ENCODE data around the gene CEBPZ. TPM values are rescaled to one million over a fixed set of nuclear protein-coding genes. Genes with fewer than 3 reads are reported as not detected.
"Not testable (repeated sequence)": the region's sequence is repeated elsewhere in the genome, so short reads cannot be mapped to it uniquely, and the experiment has no call there.

CEBPZ gene
- total RNA-seq, 2 experiments from 2014 or later = 42.7 to 43.7 TPM

GRCh38 chr2:37205689-37206341 lies 25.6 kb downstream of the CEBPZ start:
- Mint-ChIP-seq H3K9me3 (peaks cover 27% of the 10 kb centered on the region), H3K27ac (no peak overlapping the region), H3K27me3 (no peaks in the 10 kb centered on the region), H3K4me1 (peaks cover 25% of the 10 kb centered on the region), H3K4me3 (no peak overlapping the region), H3K36me3 (ENCODE audit: low read depth) (peaks cover 89% of the 10 kb centered on the region)
- ChIA-PET POLR2A (no interaction called here), CTCF (no interaction called here)
- DNase-seq = no peak

DNA sequence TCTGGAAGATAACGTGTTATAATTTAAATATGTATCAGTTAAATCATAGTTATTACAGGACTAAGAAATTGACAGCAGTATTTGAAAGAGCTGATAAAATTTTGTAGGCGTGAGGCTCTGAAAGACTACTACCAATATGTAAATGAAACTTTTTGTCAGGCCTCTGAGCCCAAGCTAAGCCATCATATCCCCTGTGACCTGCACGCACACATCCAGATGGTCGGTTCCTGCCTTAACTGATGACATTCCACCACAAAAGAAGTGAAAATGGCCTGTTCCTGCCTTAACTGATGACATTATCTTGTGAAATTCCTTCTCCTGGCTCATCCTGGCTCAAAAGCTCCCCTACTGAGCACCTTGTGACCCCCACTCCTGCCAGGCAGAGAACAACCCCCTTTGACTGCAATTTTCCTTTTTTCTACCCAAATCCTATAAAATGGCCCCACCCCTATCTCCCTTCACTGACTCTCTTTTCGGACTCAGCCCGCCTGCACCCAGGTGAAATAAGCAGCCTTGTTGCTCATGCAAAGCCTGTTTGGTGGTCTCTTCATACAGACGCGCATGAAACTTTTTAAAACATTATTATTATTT lies 26.2 kb downstream of the CEBPZ start:
- H3K4me1 Mint-ChIP-seq = peaks cover 25% of the 10 kb centered on the region
- H3K9me3 Mint-ChIP-seq = peaks cover 27% of the 10 kb centered on the region
- POLR2A ChIA-PET, DNase-seq, H3K27me3 Mint-ChIP-seq, H3K4me3 Mint-ChIP-seq, CTCF ChIA-PET, H3K27ac Mint-ChIP-seq: not testable (repeated sequence)
- H3K36me3 Mint-ChIP-seq (ENCODE audit: low read depth) = peaks cover 88% of the 10 kb centered on the region

GRCh38 chr2:37203708-37204107 lies 27.7 kb downstream of the CEBPZ start:
- Mint-ChIP-seq H3K4me1 (peaks cover 28% of the 10 kb centered on the region), H3K4me3 (no peak overlapping the region), H3K27ac (no peak overlapping the region), H3K9me3 (peaks cover 26% of the 10 kb centered on the region), H3K36me3 (ENCODE audit: low read depth) (peaks cover 77% of the 10 kb centered on the region), H3K27me3 (no peaks in the 10 kb centered on the region)
- DNase-seq = no peak
- ChIA-PET POLR2A (no interaction called here), CTCF (no interaction called here)

- peak; percentile 24 for DNase-seq
- no peak overlapping the region for H3K4me3 Mint-ChIP-seq
- H3K9me3 Mint-ChIP-seq = peaks cover 11% of the 10 kb centered on the region
- ChIA-PET POLR2A (interaction anchor here (0.8 to 1.0 kb wide), 2 partner anchors 30 to 44 kb away, joined by 3 read pairs; partner anchors contain the start of genes CEBPZ and NDUFAF7), CTCF (interaction anchor here (0.9 kb wide), 1 partner anchor 175 kb away, joined by 3 read pairs; no protein-coding TSS in a partner anchor)
- H3K27ac Mint-ChIP-seq = peak overlapping the region; percentile 47
- H3K36me3 Mint-ChIP-seq (ENCODE audit: low read depth) = peaks cover 57% of the 10 kb centered on the region
- H3K27me3 Mint-ChIP-seq = no peaks in the 10 kb centered on the region
- peaks cover 28% of the 10 kb centered on the region for H3K4me1 Mint-ChIP-seq
Observed at GRCh38 chr2:37201766-37202165, 29.6 kb downstream of the CEBPZ start.

GRCh38 chr2:37201208-37201607 lies 30.2 kb downstream of the CEBPZ start:
- Mint-ChIP-seq H3K36me3 (ENCODE audit: low read depth) (peaks cover 54% of the 10 kb centered on the region), H3K4me1 (peaks cover 28% of the 10 kb centered on the region), H3K4me3 (no peak overlapping the region), H3K27me3 (no peaks in the 10 kb centered on the region), H3K9me3 (peaks cover 7% of the 10 kb centered on the region), H3K27ac (peak overlapping the region; percentile 21)
- POLR2A ChIA-PET = interaction anchor here (0.8 to 1.0 kb wide), 2 partner anchors 31 to 43 kb away, joined by 3 read pairs; partner anchors contain the start of genes CEBPZ and NDUFAF7
- DNase-seq = no peak
- CTCF ChIA-PET = interaction anchor here (0.9 kb wide), 1 partner anchor 176 kb away, joined by 3 read pairs; no protein-coding TSS in a partner anchor

GRCh38 chr2:37198681-37199065 lies 32.7 kb downstream of the CEBPZ start:
- peaks cover 1% of the 10 kb centered on the region for H3K9me3 Mint-ChIP-seq
- no peak for DNase-seq
- POLR2A ChIA-PET = interaction anchor here (1.3 to 1.5 kb wide), 2 partner anchors 34 to 191 kb away, joined by 4 read pairs; no protein-coding TSS in a partner anchor
- H3K36me3 Mint-ChIP-seq (ENCODE audit: low read depth) = peaks cover 29% of the 10 kb centered on the region
- CTCF ChIA-PET = interaction anchor here (0.9 kb wide), 1 partner anchor 9 kb away, joined by 3 read pairs; no protein-coding TSS in a partner anchor
- no peak overlapping the region for H3K4me3 Mint-ChIP-seq
- no peak overlapping the region for H3K27ac Mint-ChIP-seq
- H3K27me3 Mint-ChIP-seq = no peaks in the 10 kb centered on the region
- peaks cover 29% of the 10 kb centered on the region for H3K4me1 Mint-ChIP-seq

DNA sequence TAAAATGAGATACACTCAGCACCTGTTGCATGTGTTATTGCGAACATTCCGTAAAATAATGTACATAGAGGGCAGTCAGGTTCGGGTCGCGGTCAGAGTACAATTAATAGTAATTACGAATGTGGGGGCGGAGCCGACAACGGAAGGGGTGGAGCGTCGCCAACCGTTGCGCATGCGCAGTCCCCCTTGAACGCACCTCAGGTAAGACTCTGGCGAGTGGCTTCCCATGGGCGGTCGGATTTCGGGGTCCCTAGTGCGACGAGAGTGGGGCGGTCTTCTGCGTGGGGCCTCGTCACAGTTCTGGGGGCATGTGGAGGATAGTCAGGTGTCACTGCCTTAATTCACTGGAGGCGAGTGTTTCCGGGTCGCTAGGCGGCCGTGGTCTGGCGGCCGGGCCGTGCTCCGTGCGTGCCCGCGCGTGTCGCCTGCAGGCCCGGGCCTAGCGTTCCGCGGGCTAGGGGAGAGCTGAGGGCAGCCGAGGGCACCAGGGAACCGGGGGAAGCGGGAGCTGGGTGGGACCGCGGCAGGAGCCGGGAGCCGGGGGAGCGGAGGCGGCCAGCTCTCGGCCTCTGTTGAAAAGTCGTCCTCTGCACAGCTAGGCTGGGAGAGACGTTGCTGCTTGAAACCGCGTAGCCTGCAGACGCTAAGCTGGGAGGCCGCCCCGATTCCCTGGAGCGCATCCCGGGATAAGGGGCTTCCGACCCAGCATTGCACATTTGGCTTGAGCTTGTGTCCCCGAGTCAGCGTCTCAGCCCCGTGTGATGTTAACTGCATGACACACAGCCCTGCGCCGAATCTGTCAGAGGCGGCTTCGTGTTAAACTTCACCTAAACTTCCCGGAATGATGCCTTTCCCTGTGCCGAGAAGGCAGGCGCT lies 34.8 kb downstream of the CEBPZ start, which contains the start of gene CEBPZOS:
Gene CEBPZOS (plus strand): TSS at position 177 of the 876 bp plus-strand sequence. CDS start 3,209 bp downstream, outside the sequence.
- Mint-ChIP-seq H3K4me1 (peaks cover 20% of the 10 kb centered on the region), H3K4me3 (peak within 1 kb of the TSS; percentile 98), H3K27ac (peak within 1 kb of the TSS; percentile 97), H3K36me3 (ENCODE audit: low read depth) (peaks cover 17% of the 10 kb centered on the region), H3K27me3 (no peaks in the 10 kb centered on the region), H3K9me3 (no peaks in the 10 kb centered on the region)
- POLR2A ChIA-PET = interaction anchor here (0.7 to 1.8 kb wide), 15 partner anchors 17 to 880 kb away, joined by 3 to 13 read pairs (median 3); partner anchors contain the start of genes CEBPZ, CYP1B1, EIF2AK2 and GPATCH11
- DNase-seq = peak; percentile 90
- CTCF ChIA-PET = interaction anchor here (0.6 to 1.2 kb wide), 3 partner anchors 15 to 1349 kb away, joined by 3 to 5 read pairs (median 3); no protein-coding TSS in a partner anchor

DNA sequence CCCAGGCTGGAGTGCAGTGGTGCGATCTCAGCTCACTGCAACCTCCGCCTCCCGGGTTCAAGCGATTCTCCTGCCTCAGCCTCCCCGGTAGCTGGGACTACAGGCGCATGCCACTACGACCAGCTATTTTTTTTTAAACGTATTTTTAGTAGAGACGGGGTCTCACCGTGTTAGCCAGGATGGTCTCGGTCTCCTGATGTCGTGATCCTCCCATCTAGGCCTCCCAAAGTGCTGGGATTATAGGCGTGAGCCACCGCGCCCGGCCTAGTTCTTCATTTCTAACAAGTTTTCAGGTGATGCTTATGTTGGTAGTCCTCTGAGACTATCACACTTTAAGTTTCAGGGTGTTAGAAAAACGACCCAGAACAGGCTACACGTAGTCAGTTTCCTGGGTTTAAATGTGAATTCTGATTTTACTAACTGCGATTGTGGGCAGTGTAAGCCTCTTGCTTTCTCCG lies 35.5 kb downstream of the CEBPZ start:
- H3K4me1 Mint-ChIP-seq = peaks cover 15% of the 10 kb centered on the region
- CTCF ChIA-PET, DNase-seq, H3K27me3 Mint-ChIP-seq, H3K9me3 Mint-ChIP-seq: not testable (repeated sequence)
- POLR2A ChIA-PET = interaction anchor here (1.0 kb wide), 1 partner anchor 387 kb away, joined by 3 read pairs; no protein-coding TSS in a partner anchor
- H3K27ac Mint-ChIP-seq = peak overlapping the region; percentile 97
- H3K36me3 Mint-ChIP-seq (ENCODE audit: low read depth) = peaks cover 11% of the 10 kb centered on the region
- peak overlapping the region; percentile 98 for H3K4me3 Mint-ChIP-seq

DNA sequence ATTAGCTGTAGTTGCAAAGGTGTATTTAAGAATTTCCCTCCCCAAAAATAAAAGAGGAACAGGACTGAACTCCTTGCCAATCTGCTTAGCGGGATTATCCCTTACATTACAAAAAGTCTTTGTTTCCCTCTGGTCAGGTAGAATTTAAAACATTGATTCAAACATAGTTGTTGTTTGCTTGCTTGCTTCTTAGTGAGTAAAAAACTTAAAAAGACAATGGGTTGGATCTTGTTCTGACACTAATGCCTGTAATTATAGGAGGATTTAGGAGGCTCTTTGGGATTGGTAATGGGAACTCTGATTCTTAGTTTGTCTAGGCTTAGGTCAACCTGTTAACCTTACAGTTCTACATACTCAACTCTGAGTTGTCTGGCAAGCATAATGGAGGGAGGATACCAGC lies 38.8 kb downstream of the CEBPZ start:
- peaks cover 6% of the 10 kb centered on the region for H3K27me3 Mint-ChIP-seq
- H3K4me1 Mint-ChIP-seq = peaks cover 17% of the 10 kb centered on the region
- no peak for DNase-seq
- no peak overlapping the region for H3K27ac Mint-ChIP-seq
- ChIA-PET CTCF (no interaction called here), POLR2A (no interaction called here)
- no peaks in the 10 kb centered on the region for H3K9me3 Mint-ChIP-seq
- H3K36me3 Mint-ChIP-seq (ENCODE audit: low read depth) = peaks cover 2% of the 10 kb centered on the region
- no peak overlapping the region for H3K4me3 Mint-ChIP-seq

GRCh38 chr2:37191747-37192146 lies 39.6 kb downstream of the CEBPZ start:
- peaks cover 8% of the 10 kb centered on the region for H3K27me3 Mint-ChIP-seq
- ChIA-PET CTCF (no interaction called here), POLR2A (interaction anchor here (2.2 kb wide), 1 partner anchor 36 kb away, joined by 5 read pairs; the partner anchor contains the start of gene EIF2AK2)
- no peak for DNase-seq
- H3K27ac Mint-ChIP-seq = no peak overlapping the region
- no peak overlapping the region for H3K4me3 Mint-ChIP-seq
- H3K9me3 Mint-ChIP-seq = no peaks in the 10 kb centered on the region
- H3K4me1 Mint-ChIP-seq = peaks cover 10% of the 10 kb centered on the region
- peaks cover 2% of the 10 kb centered on the region for H3K36me3 Mint-ChIP-seq (ENCODE audit: low read depth)

- Mint-ChIP-seq H3K4me3 (no peak overlapping the region), H3K27ac (no peak overlapping the region), H3K9me3 (no peaks in the 10 kb centered on the region), H3K36me3 (ENCODE audit: low read depth) (peaks cover under 1% of the 10 kb centered on the region), H3K4me1 (peaks cover 8% of the 10 kb centered on the region), H3K27me3 (peaks cover 11% of the 10 kb centered on the region)
- DNase-seq = no peak
- CTCF ChIA-PET = interaction anchor here (0.7 to 0.8 kb wide), 2 partner anchors 34 to 93 kb away, joined by 3 to 5 read pairs; partner anchors contain the start of gene EIF2AK2
- POLR2A ChIA-PET = interaction anchor here (2.2 kb wide), 1 partner anchor 35 kb away, joined by 5 read pairs; the partner anchor contains the start of gene EIF2AK2
Observed at GRCh38 chr2:37191253-37191652, 40.1 kb downstream of the CEBPZ start.

DNA sequence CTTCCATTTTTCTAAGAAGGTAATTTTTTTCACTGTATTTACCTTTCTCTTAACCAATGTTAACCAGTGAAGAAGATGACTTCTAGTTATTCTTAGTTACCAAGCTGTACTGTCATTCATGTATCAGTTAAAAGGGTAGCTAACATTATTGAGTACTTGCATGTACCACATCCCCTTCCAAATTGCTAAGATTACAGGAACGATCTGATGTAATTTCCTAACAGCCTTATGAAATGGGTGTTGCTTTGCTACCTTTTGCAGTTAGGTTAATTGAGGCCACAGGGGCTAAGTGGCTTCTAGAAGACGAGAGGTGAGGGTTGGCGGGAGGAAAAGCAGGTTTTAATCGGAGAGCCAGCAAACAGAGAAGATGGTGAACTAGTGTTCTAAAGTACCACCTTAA lies 41.1 kb downstream of the CEBPZ start:
- DNase-seq = no peak
- ChIA-PET CTCF (no interaction called here), POLR2A (interaction anchor here (2.2 kb wide), 1 partner anchor 34 kb away, joined by 5 read pairs; the partner anchor contains the start of gene EIF2AK2)
- H3K27ac Mint-ChIP-seq = no peak overlapping the region
- peaks cover 15% of the 10 kb centered on the region for H3K27me3 Mint-ChIP-seq
- H3K9me3 Mint-ChIP-seq = no peaks in the 10 kb centered on the region
- H3K4me3 Mint-ChIP-seq = no peak overlapping the region
- H3K4me1 Mint-ChIP-seq = peaks cover 7% of the 10 kb centered on the region
- H3K36me3 Mint-ChIP-seq (ENCODE audit: low read depth) = no peaks in the 10 kb centered on the region

Measured in activated CD4-positive, alpha-beta memory T cell treated with anti-CD3 and anti-CD28 coated beads, Interleukin-2, amount 10 ng/mL, durations not matched to agents 7 days and 5 days (primary cell).